Measurements from ENCODE around the gene POU6F2. TPM values are rescaled to one million over a fixed set of nuclear protein-coding genes. Genes with fewer than 3 reads are reported as not detected.

POU6F2 gene
- total and polyA plus RNA-seq, 2 experiments from 2014 or later, result 7.2 to 7.3 TPM

- Mint-ChIP-seq H3K27ac (no peak overlapping the region), H3K4me1 (peaks cover 24% of the 10 kb centered on the region), H3K36me3 (ENCODE audit: low read depth) (no peaks in the 10 kb centered on the region), H3K4me3 (no peak overlapping the region), H3K27me3 (ENCODE audit: insufficient read depth, low read depth, poor library complexity) (no peaks in the 10 kb centered on the region), H3K9me3 (no peaks in the 10 kb centered on the region)
- H3K36me3 ChIP-seq (ENCODE audit: insufficient read depth), result no peaks in the 10 kb centered on the region
- no peaks in the 10 kb centered on the region for H3F3A ChIP-seq (replicated peaks; ENCODE audit: low read depth)
- ATAC-seq (no peak), DNase-seq (ENCODE audit: low spot score) (no peak)
- no peak overlapping the region for H3K4me2 ChIP-seq
- no peak overlapping the region for H2AFZ ChIP-seq
- H3K79me2 ChIP-seq (replicated peaks; ENCODE audit: insufficient read depth), result no peaks in the 10 kb centered on the region
- no peak overlapping the region for H3K4me3 ChIP-seq
- H3K4me1 ChIP-seq (ENCODE audit: insufficient read depth), result peaks cover 11% of the 10 kb centered on the region
- H4K20me1 ChIP-seq (replicated peaks; ENCODE audit: insufficient read depth), result no peaks in the 10 kb centered on the region
- H3K27ac ChIP-seq (ENCODE audit: low read depth), result no peak overlapping the region
- H3K9me2 ChIP-seq (ENCODE audit: insufficient read depth), result peaks cover 4% of the 10 kb centered on the region; the same call in 1 of the 2 replicates
- TF ChIP-seq JUNB (IDR thresholded peaks at IDR 0.05; ENCODE audit: unreplicated experiment) (no peak), ZNF462 (CRISPR knock-in tag; IDR thresholded peaks at IDR 0.05) (no peak), EZH2 (IDR thresholded peaks at IDR 0.05; ENCODE audit: low read depth, unreplicated experiment) (no peak), NANOG (IDR thresholded peaks at IDR 0.05; ENCODE audit: borderline replicate concordance) (no peak), STAT1 (IDR thresholded peaks at IDR 0.05; ENCODE audit: unreplicated experiment) (no peak), CREB1 (CRISPR knock-in tag; IDR thresholded peaks at IDR 0.05; ENCODE audit: low read depth) (no peak), POLR2AphosphoS5 (IDR thresholded peaks at IDR 0.05; ENCODE audit: low read depth) (no peak), CTCF (conservative IDR thresholded peaks at IDR 0.05; ENCODE audit: low read depth in 2 of 2) (no peak), ZNF114 (CRISPR knock-in tag; IDR thresholded peaks at IDR 0.05) (no peak), ZNF331 (CRISPR knock-in tag; IDR thresholded peaks at IDR 0.05; ENCODE audit: low read depth) (no peak), REST (IDR thresholded peaks at IDR 0.05; ENCODE audit: unreplicated experiment) (no peak), EZH2phosphoT487 (IDR thresholded peaks at IDR 0.05; ENCODE audit: unreplicated experiment) (no peak), ETS1 (IDR thresholded peaks at IDR 0.05) (no peak)
- no peaks in the 10 kb centered on the region for H3K27me3 ChIP-seq (ENCODE audit: insufficient read depth)
Measured at GRCh38 chr7:39399458-39399857, 421.7 kb downstream of the POU6F2 start.

Data from GM23338 (cell line).